HG03521 (cell line): ENCODE results near the gene LRG1.
"Not testable (repeated sequence)": the region's sequence is repeated elsewhere in the genome, so short reads cannot be mapped to it uniquely, and the experiment has no call there.

ENCODE experiments used
- ATAC-seq: cut with Tn5 transposase; IDR thresholded peaks from one replicate; pipeline ENCODE4 v1.9.1; 2021; ENCODE audit warnings: mild to moderate bottlenecking, moderate library complexity; ENCODE audit not compliant: unreplicated experiment

Gene LRG1

GRCh38 chr19:4553775-4554174 lies 13.9 kb upstream of the LRG1 start:
- ATAC-seq, result no peak

- ATAC-seq, result no peak
These were observed 13.4 kb upstream of the LRG1 start for GRCh38 chr19:4553092-4553695.

GRCh38 chr19:4552525-4552819 lies 12.6 kb upstream of the LRG1 start:
- ATAC-seq, result no peak

- no peak for ATAC-seq
These were observed 10.7 kb upstream of the LRG1 start for GRCh38 chr19:4550479-4551050.

- ATAC-seq, result no peak
These were observed 10.2 kb upstream of the LRG1 start for GRCh38 chr19:4550018-4550417.

- ATAC-seq, result no peak
These were observed 8.4 kb upstream of the LRG1 start for GRCh38 chr19:4548238-4548584.

- no peak for ATAC-seq
These were observed 7.7 kb upstream of the LRG1 start for GRCh38 chr19:4547303-4548237.

- ATAC-seq, result no peak
These were observed 4.2 kb upstream of the LRG1 start for GRCh38 chr19:4543842-4544647.

GRCh38 chr19:4542896-4543841 lies 3.3 kb upstream of the LRG1 start:
- no peak for ATAC-seq

- not testable (repeated sequence) for ATAC-seq
These were observed 1.9 kb upstream of the LRG1 start for GRCh38 chr19:4541806-4542145.

- ATAC-seq, result no peak
These were observed 1.4 kb upstream of the LRG1 start for GRCh38 chr19:4541114-4541805.

GRCh38 chr19:4539169-4539692 lies 605 bp downstream of the LRG1 start:
- no peak for ATAC-seq

- ATAC-seq, result no peak
These were observed 1.3 kb downstream of the LRG1 start for GRCh38 chr19:4538601-4538954.

- no peak for ATAC-seq
These were observed 1.8 kb downstream of the LRG1 start for GRCh38 chr19:4537953-4538600.

- no peak for ATAC-seq
These were observed 3.0 kb downstream of the LRG1 start for GRCh38 chr19:4536798-4537197.

GRCh38 chr19:4534836-4535658 lies 4.8 kb downstream of the LRG1 start, which contains the start of gene PLIN5:
PLIN5 (minus strand) TSS chr19:4535224; CDS start chr19:4534074, 1,150 bp downstream.
- no peak for ATAC-seq

GRCh38 chr19:4533835-4534424 lies 5.9 kb downstream of the LRG1 start:
- no peak for ATAC-seq

GRCh38 chr19:4533334-4533733 lies 6.5 kb downstream of the LRG1 start:
- no peak for ATAC-seq
